ENCODE data around the gene LRRC4. TPM values are rescaled to one million over a fixed set of nuclear protein-coding genes. Genes with fewer than 3 reads are reported as not detected.

Gene LRRC4
- total and polyA plus RNA-seq, 8 donors = 0.45 to 61.8 (median 1.1) TPM; not detected in 1

DNA sequence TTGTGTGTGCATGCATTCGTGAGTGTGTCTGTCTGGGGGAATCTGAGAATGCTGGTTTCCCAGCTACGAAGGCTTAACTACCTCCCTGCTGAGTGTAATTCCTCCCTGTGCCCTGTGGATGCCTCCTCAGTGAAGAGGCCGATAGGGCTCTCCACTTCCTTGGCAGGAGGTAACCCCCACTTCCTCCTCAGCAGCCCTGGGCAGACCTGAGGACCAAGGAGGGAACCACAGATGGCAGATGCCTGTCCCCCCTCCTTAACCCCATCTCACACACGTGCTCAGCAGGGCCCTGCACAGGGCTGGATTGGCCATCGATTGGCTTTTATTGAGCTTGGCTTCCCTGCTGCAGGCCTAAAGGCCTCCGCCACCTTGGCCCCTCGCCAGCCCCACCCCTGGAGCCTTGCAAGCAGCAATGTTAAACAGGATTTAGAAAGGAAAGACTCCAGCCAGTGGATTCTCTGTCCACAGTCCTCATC, 45.6 kb upstream of the LRRC4 start:
- DNase-seq = peak; percentile 77 to 86
- H3K27ac ChIP-seq = no peak overlapping the region
- intact Hi-C loops (cut with DNase I; ENCODE audit: low total_unique reads) = no loop called here
- WGBS, 5 donors = 28 to 39% (median 33%) methylated on average over 4 to 7 of the region's 7 CpGs
- H3K27me3 ChIP-seq = no peaks in the 10 kb centered on the region
- H3K4me1 ChIP-seq = peaks cover 8 to 16% (median 12%) of the 10 kb centered on the region in 4 donors
- TF ChIP-seq, protein P1, sequence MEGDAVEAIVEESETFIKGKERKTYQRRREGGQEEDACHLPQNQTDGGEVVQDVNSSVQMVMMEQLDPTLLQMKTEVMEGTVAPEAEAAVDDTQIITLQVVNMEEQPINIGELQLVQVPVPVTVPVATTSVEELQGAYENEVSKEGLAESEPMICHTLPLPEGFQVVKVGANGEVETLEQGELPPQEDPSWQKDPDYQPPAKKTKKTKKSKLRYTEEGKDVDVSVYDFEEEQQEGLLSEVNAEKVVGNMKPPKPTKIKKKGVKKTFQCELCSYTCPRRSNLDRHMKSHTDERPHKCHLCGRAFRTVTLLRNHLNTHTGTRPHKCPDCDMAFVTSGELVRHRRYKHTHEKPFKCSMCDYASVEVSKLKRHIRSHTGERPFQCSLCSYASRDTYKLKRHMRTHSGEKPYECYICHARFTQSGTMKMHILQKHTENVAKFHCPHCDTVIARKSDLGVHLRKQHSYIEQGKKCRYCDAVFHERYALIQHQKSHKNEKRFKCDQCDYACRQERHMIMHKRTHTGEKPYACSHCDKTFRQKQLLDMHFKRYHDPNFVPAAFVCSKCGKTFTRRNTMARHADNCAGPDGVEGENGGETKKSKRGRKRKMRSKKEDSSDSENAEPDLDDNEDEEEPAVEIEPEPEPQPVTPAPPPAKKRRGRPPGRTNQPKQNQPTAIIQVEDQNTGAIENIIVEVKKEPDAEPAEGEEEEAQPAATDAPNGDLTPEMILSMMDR (IDR thresholded peaks at IDR 0.05) = no peak
- TF ChIP-seq EP300 (IDR thresholded peaks at IDR 0.05) (no peak), POLR2AphosphoS5 (IDR thresholded peaks at IDR 0.05) (no peak), POLR2A (IDR thresholded peaks at IDR 0.05) (no peak)
- no peak overlapping the region for H3K4me3 ChIP-seq
- H3K36me3 ChIP-seq = peaks cover 23 to 81% (median 75%) of the 10 kb centered on the region in 4 donors
- no peaks in the 10 kb centered on the region for H3K9me3 ChIP-seq

DNA sequence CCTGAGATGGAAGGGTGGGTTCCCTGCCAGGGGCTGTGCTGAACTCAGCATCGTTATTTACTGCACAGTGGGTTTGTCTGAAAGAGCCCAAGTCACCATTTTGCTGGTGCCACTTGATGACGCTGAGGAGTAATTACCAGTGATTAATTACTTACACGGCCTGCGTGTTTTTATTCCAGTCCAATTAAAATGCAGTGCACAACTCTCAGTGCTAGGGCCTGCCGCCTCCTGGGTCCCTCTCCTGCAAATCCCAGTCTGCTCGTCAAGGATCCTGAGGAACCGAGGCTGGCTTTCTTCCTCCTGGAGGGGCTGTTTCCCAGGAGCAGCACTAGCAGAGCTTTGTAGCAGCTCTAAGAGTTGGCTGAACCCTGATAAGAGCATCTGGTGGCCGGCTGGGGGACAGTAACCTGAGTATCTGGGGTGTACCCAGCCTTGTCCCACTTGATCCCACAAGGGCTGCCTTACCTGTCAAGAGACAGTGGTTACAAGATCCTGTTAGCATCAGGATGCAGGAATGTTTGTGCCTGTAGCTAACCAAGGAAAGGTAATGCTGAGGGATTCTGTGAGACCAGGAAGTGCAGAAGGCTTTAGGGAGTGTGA, 45.1 kb upstream of the LRRC4 start:
- peaks cover 8 to 16% (median 12%) of the 10 kb centered on the region in 4 donors for H3K4me1 ChIP-seq
- DNase-seq = no peak
- H3K36me3 ChIP-seq = peaks cover 18 to 78% (median 71%) of the 10 kb centered on the region in 4 donors
- no peak overlapping the region for H3K27ac ChIP-seq
- no peak overlapping the region for H3K4me3 ChIP-seq
- no peaks in the 10 kb centered on the region for H3K9me3 ChIP-seq
- no peaks in the 10 kb centered on the region for H3K27me3 ChIP-seq
- TF ChIP-seq, protein P1 (IDR thresholded peaks at IDR 0.05) = no peak
- TF ChIP-seq POLR2AphosphoS5 (IDR thresholded peaks at IDR 0.05) = no peak
- intact Hi-C loops (cut with DNase I; ENCODE audit: low total_unique reads) = no loop called here
- WGBS, 5 donors = 80 to 89% (median 84%) methylated on average over 8 of the region's 8 CpGs

DNA sequence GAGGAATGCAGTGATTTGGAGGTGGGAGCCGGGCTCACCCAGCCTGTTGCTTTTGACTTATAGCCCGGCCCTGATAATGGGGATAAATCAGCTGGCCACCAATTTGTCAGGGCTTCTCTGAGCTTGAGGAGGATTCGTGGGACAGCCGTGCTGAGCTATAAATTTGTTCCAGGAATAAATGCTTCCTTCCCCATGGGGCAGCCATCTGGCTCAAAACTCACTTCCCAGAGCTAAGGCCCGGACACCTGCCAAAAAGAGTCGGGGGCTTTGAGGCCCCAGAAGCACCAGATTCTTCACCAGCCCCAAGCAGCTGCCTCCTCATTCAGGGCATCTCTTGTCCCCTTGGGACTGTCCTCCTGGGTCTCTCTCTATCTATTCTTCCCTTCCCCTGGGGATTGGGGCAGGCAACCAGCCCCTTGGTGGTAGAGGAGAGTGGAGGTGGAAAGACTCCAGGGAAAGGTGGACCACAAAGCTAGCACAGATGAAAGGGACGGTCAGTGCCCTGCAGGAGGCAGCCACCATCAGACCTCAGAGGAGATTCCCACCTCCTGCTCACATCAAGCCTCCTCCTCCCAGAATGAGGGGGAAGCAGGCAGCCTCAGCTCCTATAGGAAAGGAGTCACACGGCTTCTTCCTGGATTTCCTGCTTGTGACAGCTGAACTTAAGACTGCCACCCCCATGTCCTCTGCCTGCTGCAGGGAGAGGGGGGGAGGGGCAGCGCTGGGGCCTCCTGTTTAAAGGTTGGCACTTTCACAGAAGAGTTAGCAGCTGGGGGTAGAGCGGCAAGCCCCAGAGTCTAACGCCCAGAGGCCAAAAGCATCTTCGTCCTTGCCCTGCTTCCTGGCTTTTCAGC, 44.2 kb upstream of the LRRC4 start:
- Histone ChIP-seq H3K4me3 (no peak overlapping the region), H3K36me3 (peaks cover 9 to 72% (median 64%) of the 10 kb centered on the region in 4 donors), H3K27ac (no peak overlapping the region), H3K27me3 (no peaks in the 10 kb centered on the region), H3K4me1 (peaks cover 8 to 16% (median 12%) of the 10 kb centered on the region in 4 donors), H3K9me3 (no peaks in the 10 kb centered on the region)
- WGBS, 5 donors = 77 to 89% (median 84%) methylated on average over 12 of the region's 12 CpGs
- intact Hi-C loops (cut with DNase I; ENCODE audit: low total_unique reads) = no loop called here
- DNase-seq = peak in 1 of 2 donors; percentile 42
- no peak for TF ChIP-seq POLR2AphosphoS5 (IDR thresholded peaks at IDR 0.05)
- no peak for TF ChIP-seq POLR2A (IDR thresholded peaks at IDR 0.05)

DNA sequence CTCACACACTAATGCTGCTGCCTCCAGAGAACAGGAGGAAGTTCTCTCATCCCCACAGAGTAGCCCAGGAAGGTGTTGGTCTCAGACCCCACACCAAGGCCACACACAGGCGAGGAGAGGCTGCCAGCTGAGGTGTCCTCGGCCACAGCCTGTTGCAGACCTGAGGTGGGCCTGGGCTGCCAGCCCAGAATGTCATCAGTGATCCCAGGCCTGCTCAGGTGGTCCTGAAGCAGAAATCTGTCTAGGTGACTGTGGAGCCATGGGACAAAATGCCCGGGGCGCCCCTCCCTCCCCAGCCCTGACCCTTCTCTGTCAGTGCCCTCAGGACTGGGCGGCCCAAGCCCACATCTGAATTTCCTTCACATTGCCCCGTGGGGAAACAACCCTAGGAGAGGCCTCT, 43.5 kb upstream of the LRRC4 start:
- Histone ChIP-seq H3K9me3 (no peaks in the 10 kb centered on the region), H3K4me3 (no peak overlapping the region), H3K36me3 (peaks cover 9 to 67% (median 57%) of the 10 kb centered on the region in 4 donors), H3K4me1 (peaks cover 8 to 16% (median 12%) of the 10 kb centered on the region in 4 donors), H3K27me3 (no peaks in the 10 kb centered on the region), H3K27ac (no peak overlapping the region)
- TF ChIP-seq EP300 (IDR thresholded peaks at IDR 0.05) = no peak
- TF ChIP-seq, protein P1 (IDR thresholded peaks at IDR 0.05) = no peak
- no peak for TF ChIP-seq POLR2A (IDR thresholded peaks at IDR 0.05)
- TF ChIP-seq POLR2AphosphoS5 (IDR thresholded peaks at IDR 0.05) = no peak
- intact Hi-C loops (cut with DNase I; ENCODE audit: low total_unique reads) = no loop called here
- WGBS, 5 donors = 84 to 91% (median 90%) methylated on average over 5 to 6 of the region's 6 CpGs
- no peak for DNase-seq

Measured in stomach (tissue), 9 donors.